IPS DF 19.7 (cell line): ENCODE measurements around the gene RFX6.
"Not testable (repeated sequence)": the region's sequence is repeated elsewhere in the genome, so short reads cannot be mapped to it uniquely, and the experiment has no call there.

Source experiments
- DNase-seq: peaks from one replicate; pipeline ENCODE4 v3.0.0-alpha.2; 2013; ENCODE audit warnings: low read depth, low spot score

Gene RFX6

GRCh38 chr6:116876635-116877611 lies at the start of gene RFX6:
Gene RFX6 (plus strand): TSS chr6:116877242. CDS start chr6:116877276, 34 bp downstream.
- DNase-seq: no peak

GRCh38 chr6:116827561-116828240 lies 49.3 kb upstream of the RFX6 start:
- DNase-seq: no peak

GRCh38 chr6:116828983-116829382 lies 48.1 kb upstream of the RFX6 start, which contains the start of gene GPRC6A:
Gene GPRC6A (minus strand): TSS chr6:116829083. CDS start chr6:116829013, 70 bp downstream.
- no peak for DNase-seq

GRCh38 chr6:116834526-116834925 lies 42.5 kb upstream of the RFX6 start:
- DNase-seq: not testable (repeated sequence)

- no peak for DNase-seq
Observed at GRCh38 chr6:116836606-116837342, 40.3 kb upstream of the RFX6 start.

- DNase-seq: no peak
Observed at GRCh38 chr6:116840091-116840490, 37.0 kb upstream of the RFX6 start.

- DNase-seq: no peak
Observed at GRCh38 chr6:116842459-116842858, 34.6 kb upstream of the RFX6 start.

GRCh38 chr6:116847227-116847626 lies 29.8 kb upstream of the RFX6 start:
- no peak for DNase-seq

- DNase-seq: no peak
Observed at GRCh38 chr6:116858060-116858459, 19.0 kb upstream of the RFX6 start.

GRCh38 chr6:116859264-116859663 lies 17.8 kb upstream of the RFX6 start:
- no peak for DNase-seq

- DNase-seq: no peak
Observed at GRCh38 chr6:116866281-116866871, 10.7 kb upstream of the RFX6 start.

GRCh38 chr6:116872771-116873170 lies 4.3 kb upstream of the RFX6 start:
- no peak for DNase-seq

GRCh38 chr6:116876107-116876506 lies 935 bp upstream of the RFX6 start:
- no peak for DNase-seq

GRCh38 chr6:116877743-116878142 lies 701 bp downstream of the RFX6 start:
- no peak for DNase-seq

- no peak for DNase-seq
Observed at GRCh38 chr6:116881236-116881635, 4.2 kb downstream of the RFX6 start.

- DNase-seq: no peak
Observed at GRCh38 chr6:116883005-116883404, 6.0 kb downstream of the RFX6 start.

GRCh38 chr6:116884530-116884929 lies 7.5 kb downstream of the RFX6 start:
- no peak for DNase-seq

GRCh38 chr6:116887168-116887567 lies 10.1 kb downstream of the RFX6 start:
- no peak for DNase-seq

GRCh38 chr6:116887894-116888293 lies 10.9 kb downstream of the RFX6 start:
- DNase-seq: no peak

- DNase-seq: no peak
Observed at GRCh38 chr6:116888732-116889360, 11.8 kb downstream of the RFX6 start.

- no peak for DNase-seq
Observed at GRCh38 chr6:116894669-116895068, 17.6 kb downstream of the RFX6 start.
